Right lobe of liver (tissue), 4 donors: ENCODE results near the gene UVRAG.

Experiments used
- POLR2A ChIP-seq: fragments of 450-650 bp; IDR thresholded peaks from one replicate; pipeline ENCODE4 v1.6.1; 2017; ENCODE audit warnings: antibody characterized with exemption, mild to moderate bottlenecking
- TF ChIP-seq, protein P1 (sequence below), 4 donors: fragments of 200-600 bp in 3 of 4; fragments of 450-650 bp in 1 of 4; IDR thresholded peaks; one replicate each; pipeline versions ENCODE4 v1.5.1 to v1.8.0; 2016 to 2022; ENCODE audit warnings: antibody characterized with exemption in 4 of 4, mild to moderate bottlenecking in 2 of 4
- donor health status: DM: no; HTN: no; CAD: no.
- donor health status: DM: no; HTN: no; CAD: no.
- donor health status: DM: no; HTN: yes; CAD: no.

DNA sequence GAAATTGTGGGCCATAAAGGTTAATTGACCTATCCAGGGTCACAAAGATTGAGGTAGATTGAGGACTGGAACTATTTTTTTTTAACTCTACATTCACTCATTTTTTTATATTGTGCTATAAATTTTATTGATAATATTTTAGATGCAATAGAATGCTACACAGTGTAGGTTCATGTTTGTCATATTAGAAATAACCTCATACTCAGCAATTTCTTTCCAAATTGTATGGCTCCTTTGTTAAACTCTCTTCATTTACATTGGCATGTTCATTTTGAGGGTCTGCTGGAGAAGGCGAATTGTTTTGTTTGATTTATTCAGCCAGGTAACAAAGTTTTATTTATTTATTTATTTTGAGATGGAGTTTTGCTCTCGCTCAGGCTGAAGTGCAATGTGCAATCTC lies 44.6 kb downstream of the UVRAG start:
- TF ChIP-seq, protein P1, sequence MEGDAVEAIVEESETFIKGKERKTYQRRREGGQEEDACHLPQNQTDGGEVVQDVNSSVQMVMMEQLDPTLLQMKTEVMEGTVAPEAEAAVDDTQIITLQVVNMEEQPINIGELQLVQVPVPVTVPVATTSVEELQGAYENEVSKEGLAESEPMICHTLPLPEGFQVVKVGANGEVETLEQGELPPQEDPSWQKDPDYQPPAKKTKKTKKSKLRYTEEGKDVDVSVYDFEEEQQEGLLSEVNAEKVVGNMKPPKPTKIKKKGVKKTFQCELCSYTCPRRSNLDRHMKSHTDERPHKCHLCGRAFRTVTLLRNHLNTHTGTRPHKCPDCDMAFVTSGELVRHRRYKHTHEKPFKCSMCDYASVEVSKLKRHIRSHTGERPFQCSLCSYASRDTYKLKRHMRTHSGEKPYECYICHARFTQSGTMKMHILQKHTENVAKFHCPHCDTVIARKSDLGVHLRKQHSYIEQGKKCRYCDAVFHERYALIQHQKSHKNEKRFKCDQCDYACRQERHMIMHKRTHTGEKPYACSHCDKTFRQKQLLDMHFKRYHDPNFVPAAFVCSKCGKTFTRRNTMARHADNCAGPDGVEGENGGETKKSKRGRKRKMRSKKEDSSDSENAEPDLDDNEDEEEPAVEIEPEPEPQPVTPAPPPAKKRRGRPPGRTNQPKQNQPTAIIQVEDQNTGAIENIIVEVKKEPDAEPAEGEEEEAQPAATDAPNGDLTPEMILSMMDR (IDR thresholded peaks at IDR 0.05): no peak
- TF ChIP-seq POLR2A: no peak
